Left renal pelvis (tissue), 4 donors: ENCODE results near the gene THBS3. TPM values are rescaled to one million over a fixed set of nuclear protein-coding genes. Genes with fewer than 3 reads are reported as not detected.
"Not testable (repeated sequence)": the region's sequence is repeated elsewhere in the genome, so short reads cannot be mapped to it uniquely, and the experiment has no call there.

ENCODE experiments used
- DNase-seq, 4 donors: peaks; one replicate each; pipeline ENCODE4 v3.0.0-alpha.2; 2013; ENCODE audit warnings: low read depth in 4 of 4, low spot score in 3 of 4
- polyA plus RNA-seq, 4 donors: library from polyadenylated mRNA; unstranded; fragments of 120-200 nt; gene quantifications; one replicate each; pipeline ENCODE4 v1.2.1, GENCODE V29; 2013; ENCODE audit not compliant: insufficient read length in 4 of 4

THBS3 gene
- polyA plus RNA-seq, 4 donors, result 27.7 to 52.9 (median 46.5) TPM

- no peak for DNase-seq
Observed at GRCh38 chr1:155192346-155193274, 15.1 kb downstream of the THBS3 start.

- no peak for DNase-seq
Observed at GRCh38 chr1:155191904-155192303, 15.8 kb downstream of the THBS3 start.

DNA sequence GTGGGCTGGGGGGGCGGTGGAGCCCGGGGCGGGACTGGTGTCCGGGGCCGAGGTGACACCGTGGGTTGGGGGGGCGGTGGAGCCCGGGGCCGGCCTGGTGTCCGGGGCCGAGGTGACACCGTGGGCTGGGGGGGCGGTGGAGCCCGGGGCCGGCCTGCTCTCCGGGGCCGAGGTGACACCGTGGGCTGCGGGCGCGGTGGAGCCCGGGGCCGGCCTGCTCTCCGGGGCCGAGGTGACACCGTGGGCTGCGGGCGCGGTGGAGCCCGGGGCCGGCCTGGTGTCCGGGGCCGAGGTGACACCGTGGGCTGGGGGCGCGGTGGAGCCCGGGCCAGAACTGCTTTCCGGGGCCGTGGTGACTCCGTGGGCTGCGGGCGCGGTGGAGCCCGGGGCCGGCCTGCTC lies 17.8 kb downstream of the THBS3 start:
- DNase-seq, result not testable (repeated sequence)

DNA sequence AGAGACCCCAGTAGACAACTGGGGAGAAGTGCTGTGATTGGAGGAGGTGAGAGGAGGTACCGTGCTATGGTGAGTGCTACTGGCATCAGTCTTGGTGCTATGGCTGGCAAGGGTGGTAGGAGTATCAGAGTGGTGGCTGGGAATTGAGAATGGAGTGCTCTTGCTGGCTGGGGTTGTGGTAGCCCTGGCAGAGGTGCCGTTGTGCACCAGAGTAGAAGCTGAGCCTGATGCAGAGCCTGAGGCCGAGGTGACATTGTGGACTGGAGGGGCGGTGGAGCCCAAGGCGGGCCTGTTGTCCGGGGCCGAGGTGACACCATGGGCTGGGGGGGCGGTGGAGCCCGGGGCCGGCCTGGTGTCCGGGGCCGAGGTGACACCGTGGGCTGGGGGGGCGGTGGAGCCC lies 19.4 kb downstream of the THBS3 start:
- no peak for DNase-seq

DNA sequence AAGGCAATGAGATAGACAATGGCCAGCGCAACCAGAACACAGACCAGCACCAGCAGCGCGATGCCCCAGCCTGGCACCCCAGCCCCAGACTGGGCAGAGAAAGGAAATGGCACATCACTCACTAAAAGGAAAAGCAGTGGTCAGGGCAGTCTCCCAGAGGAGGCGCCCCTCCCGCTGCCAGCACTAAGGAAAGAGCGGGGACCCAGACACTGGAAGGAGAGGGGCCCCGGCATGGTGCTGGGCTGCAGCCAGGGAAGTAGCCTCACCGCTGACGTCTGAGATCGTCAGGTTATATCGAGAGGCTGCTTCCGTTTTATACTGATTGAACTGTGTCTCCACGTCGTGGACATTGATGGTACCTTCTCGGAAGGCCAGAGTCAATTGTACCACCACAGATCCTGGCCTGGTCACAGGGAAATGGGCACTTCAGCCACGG lies 20.2 kb downstream of the THBS3 start:
- DNase-seq, result no peak

- no peak for DNase-seq
Observed at GRCh38 chr1:155186794-155187455, 20.8 kb downstream of the THBS3 start.

- no peak for DNase-seq
Observed at GRCh38 chr1:155186067-155186793, 21.5 kb downstream of the THBS3 start.

DNA sequence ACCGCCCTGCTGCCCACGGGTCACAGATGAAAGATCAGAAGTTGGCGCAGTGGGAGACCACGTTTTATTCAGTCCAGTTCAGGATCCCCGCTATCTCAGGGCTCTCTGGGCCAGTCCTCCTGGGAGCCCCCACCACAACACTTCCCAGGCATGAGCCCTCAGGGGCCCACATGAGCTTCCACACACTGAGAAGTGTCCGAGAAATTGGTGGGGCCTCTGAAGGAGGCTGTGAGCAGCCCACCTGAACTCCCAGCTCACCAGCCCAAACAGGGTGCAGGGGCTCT lies 22.0 kb downstream of the THBS3 start:
- no peak for DNase-seq

GRCh38 chr1:155184835-155185782 lies 22.6 kb downstream of the THBS3 start:
- DNase-seq, result no peak

- DNase-seq, result no peak
Observed at GRCh38 chr1:155184351-155184811, 23.3 kb downstream of the THBS3 start.

- no peak for DNase-seq
Observed at GRCh38 chr1:155183775-155184221, 23.9 kb downstream of the THBS3 start.

GRCh38 chr1:155182052-155182550 lies 25.6 kb downstream of the THBS3 start:
- no peak for DNase-seq

DNA sequence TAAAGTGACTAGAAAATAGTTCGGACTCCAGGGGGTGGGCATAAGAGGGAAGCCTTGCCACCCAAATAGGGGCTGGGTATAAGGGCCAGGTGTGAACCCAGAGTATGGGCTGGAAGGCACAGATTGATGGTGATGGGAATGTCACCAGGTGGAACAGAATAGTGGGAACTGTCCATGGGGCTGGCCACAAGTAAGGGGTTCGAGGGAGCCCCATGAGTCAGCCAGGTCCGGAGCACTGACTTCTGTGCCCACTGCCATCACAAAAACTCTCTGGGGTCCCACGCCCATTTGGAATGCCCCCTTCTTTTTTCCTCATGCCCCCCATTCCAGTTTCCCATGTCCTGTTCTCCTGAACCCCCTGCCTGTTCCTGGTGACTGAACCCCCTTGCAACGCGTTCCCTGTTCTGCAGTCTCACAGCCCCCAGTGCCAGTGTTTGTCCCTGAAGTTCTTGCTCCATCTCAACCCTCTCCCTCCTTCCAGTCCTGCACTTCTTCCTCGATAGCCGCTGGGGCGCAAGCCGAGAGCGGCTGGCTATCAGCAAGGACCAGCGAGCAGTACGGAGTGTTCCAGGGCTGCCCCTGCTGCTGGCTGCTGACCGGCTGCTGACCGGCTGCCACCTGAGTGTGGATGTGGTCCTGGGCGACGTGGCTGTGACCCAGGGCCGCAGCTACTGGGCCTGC lies 26.2 kb downstream of the THBS3 start:
- DNase-seq, result no peak

DNA sequence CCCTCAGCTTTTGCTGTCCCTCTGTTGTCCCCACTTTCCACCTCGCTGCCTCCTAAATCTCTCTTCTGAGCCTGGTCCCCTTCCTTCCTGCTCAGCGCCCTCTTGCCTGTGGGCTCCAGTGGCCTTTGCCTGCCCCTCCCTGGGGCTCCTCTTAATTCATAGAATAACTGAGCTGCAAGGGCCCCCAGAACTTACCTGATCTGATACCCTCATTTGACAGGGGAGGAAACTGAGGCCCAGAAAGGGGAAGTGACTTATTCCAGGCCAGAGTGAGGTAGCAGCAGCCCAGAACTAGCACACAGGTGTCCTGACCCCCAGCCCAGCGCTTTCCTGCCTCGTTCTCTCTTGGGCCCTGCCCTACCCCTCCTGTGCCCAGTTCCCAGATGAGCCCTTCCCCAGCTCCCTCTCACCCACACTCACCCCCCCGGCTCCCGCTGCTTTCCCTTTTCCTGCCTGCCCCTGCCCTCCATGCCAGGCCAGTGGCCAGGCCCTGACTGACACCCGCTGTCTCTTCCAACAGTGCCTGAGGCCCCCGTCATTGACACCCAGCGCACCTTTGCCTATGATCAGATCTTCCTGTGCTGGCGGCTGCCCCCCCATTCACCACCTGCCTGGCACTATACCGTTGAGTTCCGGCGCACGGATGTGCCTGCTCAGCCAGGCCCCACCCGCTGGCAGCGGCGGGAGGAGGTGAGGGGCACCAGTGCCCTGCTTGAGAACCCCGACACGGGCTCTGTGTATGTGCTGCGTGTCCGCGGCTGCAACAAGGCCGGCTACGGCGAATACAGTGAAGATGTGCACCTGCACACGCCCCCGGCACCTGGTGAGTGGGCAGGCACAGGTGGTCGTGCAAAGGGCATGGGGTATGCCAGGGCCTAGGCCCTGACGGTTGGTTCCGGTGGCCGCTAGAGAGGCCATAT lies 28.3 kb downstream of the THBS3 start:
- no peak for DNase-seq

GRCh38 chr1:155178441-155179111 lies 29.1 kb downstream of the THBS3 start:
- no peak for DNase-seq

- DNase-seq, result no peak
Observed at GRCh38 chr1:155177918-155178281, 29.8 kb downstream of the THBS3 start.

GRCh38 chr1:155177192-155177917 lies 30.3 kb downstream of the THBS3 start:
- DNase-seq, result no peak
